GM12875 (cell line): Measurements from ENCODE around the gene UBE2I.
A peak's percentile ranks its signal among the peaks of the same experiment; 100 is the strongest.

Source experiments
- H3K4me3 ChIP-seq: one replicate; pipeline ENCODE4 v1.5.1; 2011; ENCODE audit warnings: low read depth, low read length, control low read depth
- CTCF ChIP-seq: IDR thresholded peaks from 2 replicates; pipeline ENCODE4 v1.5.1; 2011; ENCODE audit warnings: low read depth, mild to moderate bottlenecking, control low read depth, inconsistent platforms, low read length, moderate library complexity, borderline replicate concordance; ENCODE audit not compliant: insufficient read depth

Gene UBE2I

GRCh38 chr16:1301562-1301961 lies 7.9 kb upstream of the UBE2I start:
- no peak for TF ChIP-seq CTCF
- no peak overlapping the region for H3K4me3 ChIP-seq

- no peak overlapping the region for H3K4me3 ChIP-seq
- TF ChIP-seq CTCF: no peak
Measured at GRCh38 chr16:1305823-1306222, 3.6 kb upstream of the UBE2I start.

GRCh38 chr16:1306334-1306733 lies 3.1 kb upstream of the UBE2I start:
- no peak for TF ChIP-seq CTCF
- H3K4me3 ChIP-seq: no peak overlapping the region

- H3K4me3 ChIP-seq: peak overlapping the region; percentile 73
- no peak for TF ChIP-seq CTCF
Measured at GRCh38 chr16:1308036-1308976, 1.1 kb upstream of the UBE2I start.

GRCh38 chr16:1309888-1310831 lies 724 bp downstream of the UBE2I start:
- no peak for TF ChIP-seq CTCF
- H3K4me3 ChIP-seq: peak overlapping the region; percentile 69

GRCh38 chr16:1310832-1311200 lies 1.4 kb downstream of the UBE2I start:
- peak overlapping the region; percentile 69 for H3K4me3 ChIP-seq
- TF ChIP-seq CTCF: no peak
